Hypothalamus (tissue), 51 donors: ENCODE measurements around the gene AGPAT2.

Experiments
- DNase-seq, 51 donors: peaks; one replicate each; lab custom pipeline; 2025; lab: John Stamatoyannopoulos, UW

AGPAT2 gene

DNA sequence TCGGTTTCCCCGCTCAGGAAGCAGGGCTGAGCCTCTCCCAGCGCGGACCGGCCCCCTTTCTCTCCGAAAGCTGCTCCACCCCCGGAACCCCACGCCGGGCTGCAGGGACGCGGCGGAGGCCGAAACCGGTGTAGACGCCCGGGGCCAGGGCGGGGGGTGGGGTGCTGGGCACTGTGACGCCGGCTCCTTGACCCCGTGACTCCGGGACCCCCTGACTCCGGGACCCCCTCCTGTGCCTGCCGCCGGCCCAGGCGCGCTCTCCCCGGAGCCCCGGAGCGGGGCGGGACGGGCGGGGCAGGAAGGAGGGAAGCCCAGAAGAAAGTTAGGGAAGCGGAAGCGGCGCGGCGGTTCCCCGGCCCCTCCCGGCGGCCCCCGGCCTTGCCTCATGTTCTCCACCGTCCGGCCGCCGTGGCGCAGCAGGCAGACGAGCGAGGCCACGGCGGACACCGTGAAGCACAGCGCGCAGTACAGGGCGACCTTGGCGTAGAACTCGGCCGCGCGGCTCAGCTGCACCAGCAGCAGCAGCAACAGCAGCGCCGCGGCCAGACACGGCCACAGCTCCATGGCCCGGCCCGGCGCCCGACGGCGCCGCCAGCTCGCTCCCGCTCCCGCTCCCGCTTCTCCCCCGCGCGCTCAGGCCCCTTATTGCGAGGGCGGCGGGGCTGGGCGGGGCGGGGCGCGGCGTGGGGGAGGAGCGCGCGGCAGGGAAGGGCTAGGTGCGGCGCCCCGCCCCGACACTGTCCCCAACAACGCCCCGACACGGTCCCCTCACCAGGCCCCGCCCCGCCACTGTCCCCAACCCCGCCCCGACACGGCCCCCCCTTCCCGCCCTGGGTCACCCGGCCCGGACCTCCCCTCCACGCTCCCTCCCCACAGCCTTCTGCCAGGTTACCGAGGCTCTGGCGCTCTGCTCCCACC is at the start of gene AGPAT2:
Gene AGPAT2 (minus strand): TSS at position 664 of the 918 bp plus-strand sequence. CDS start 100 bp downstream, at position 564.
- peak in 19 of 51 donors; percentile 8 to 54 (median 33) for DNase-seq

DNA sequence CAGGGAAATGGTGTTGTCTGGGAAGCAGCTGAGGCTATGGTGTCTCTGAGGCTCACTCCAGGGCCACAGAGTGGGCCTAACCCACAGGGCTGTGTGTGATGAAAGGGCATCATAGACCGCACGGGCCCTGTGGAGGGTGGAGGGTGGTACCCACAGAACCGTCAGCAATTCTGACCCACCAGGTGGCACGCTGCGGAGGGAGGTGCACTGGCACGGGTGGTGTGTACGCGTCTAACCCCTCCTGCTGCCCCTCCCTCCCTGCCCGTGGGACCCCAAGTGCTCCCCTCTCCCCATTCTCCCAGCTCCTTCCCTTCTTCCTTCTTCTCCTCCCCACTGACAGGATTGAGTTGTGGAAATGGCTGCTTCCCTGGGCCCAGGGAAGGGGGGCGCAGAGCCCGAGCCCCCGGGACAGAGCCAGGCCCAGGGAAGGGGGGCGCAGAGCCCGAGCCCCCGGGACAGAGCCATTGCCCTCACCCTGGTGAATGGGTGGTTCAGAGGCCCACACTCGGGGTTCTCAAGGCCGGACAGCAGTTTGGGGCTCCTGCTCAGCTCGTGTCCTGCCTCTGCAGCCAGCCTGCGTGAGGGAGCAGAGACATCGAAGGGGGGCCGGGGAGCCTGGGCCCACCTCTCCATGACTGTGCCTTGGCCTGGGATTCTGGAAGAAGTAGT is 48.7 kb upstream of the AGPAT2 start:
- no peak for DNase-seq

DNA sequence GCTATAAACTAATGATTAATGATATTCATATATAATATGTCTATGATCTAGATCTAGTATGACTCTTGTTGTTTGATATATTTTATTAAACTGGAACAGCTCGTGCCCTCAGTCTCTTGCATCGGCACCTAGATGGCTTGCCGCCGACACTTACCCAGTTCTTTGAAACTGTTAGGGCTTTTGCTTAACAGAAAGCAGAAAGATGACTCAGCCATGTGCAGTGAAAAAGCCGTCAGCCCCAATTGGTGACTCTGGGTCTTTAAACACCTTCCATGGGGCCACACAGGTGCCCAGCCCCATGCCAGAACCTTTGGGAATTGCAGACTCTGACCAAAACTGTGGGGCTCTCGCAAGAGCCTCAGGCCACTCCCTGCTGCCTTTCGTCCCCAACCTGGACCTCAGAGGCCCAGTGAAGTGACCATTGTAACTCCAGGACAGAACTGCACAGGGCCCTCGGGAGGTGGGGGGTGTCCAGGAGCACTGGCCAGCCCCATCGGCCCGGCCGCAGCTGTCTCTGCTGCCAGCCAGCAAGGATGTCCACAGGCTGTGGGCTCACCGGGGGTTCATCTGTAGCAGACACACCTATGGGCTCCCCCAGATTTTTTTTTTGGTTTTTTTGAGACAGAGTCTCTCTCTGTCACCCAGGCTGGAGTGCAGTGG is 47.7 kb upstream of the AGPAT2 start:
- DNase-seq, result no peak

- DNase-seq, result no peak
These were observed 46.4 kb upstream of the AGPAT2 start for GRCh38 chr9:136733611-136734010.

- no peak for DNase-seq
These were observed 45.4 kb upstream of the AGPAT2 start for GRCh38 chr9:136732444-136733178.

GRCh38 chr9:136729926-136730325 is 42.7 kb upstream of the AGPAT2 start:
- DNase-seq, result no peak

DNA sequence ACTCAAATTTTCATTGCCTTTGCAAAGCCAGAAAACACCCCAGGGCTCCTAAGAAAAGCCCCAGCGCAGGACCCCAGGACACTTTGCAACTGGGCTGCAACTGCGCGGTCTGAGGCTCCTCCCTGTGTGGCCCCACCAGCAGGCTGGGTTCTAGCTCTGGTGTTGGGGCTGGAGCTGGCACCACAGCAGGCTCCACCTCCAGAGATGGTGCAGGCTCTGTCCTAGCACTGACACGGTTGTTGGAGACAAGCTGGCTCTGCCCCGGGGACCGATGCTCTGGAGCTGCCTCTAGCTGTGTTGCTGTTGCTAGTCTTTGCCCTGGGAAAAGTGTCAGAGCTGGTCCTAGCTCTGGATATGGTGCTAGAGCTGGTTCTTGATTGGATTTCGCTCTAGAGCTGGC is 41.9 kb upstream of the AGPAT2 start:
- DNase-seq, result no peak

- DNase-seq, result peak in 7 of 51 donors; percentile 13 to 60 (median 44)
These were observed 41.4 kb upstream of the AGPAT2 start for GRCh38 chr9:136728548-136729123.

- DNase-seq, result peak; percentile 22 to 90 (median 76)
These were observed 40.9 kb upstream of the AGPAT2 start for GRCh38 chr9:136728080-136728547.

DNA sequence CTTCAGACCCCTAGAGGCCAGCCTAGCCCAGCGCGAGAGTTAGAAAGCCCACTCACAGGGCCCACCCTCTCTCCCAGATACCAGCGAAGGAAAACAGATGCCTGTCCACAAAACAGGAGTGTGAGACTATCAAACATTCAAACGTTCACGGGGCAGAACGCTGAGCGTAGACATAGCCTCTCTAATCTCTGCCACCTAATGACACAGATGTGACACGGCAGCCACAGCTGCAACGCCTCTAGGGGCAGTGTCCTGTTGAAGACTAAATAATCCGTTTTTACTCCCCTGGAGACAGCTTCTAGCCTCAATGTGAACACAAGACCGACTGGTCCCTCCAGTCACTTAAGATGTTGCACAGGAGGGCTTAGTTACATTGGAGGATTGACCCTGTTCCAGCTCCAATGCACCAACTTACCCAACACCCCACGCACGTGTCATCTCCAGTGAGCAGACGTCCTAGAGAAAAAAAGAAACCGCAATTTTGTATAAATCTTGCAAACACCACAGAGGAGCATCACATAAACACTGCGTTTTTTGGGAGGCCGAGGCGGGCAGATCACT is 39.5 kb upstream of the AGPAT2 start:
- no peak for DNase-seq

- no peak for DNase-seq
These were observed 38.9 kb upstream of the AGPAT2 start for GRCh38 chr9:136726118-136726517.

GRCh38 chr9:136725612-136726011 is 38.4 kb upstream of the AGPAT2 start:
- no peak for DNase-seq

GRCh38 chr9:136724772-136725171 is 37.5 kb upstream of the AGPAT2 start:
- no peak for DNase-seq

GRCh38 chr9:136723989-136724388 is 36.7 kb upstream of the AGPAT2 start:
- no peak for DNase-seq

DNA sequence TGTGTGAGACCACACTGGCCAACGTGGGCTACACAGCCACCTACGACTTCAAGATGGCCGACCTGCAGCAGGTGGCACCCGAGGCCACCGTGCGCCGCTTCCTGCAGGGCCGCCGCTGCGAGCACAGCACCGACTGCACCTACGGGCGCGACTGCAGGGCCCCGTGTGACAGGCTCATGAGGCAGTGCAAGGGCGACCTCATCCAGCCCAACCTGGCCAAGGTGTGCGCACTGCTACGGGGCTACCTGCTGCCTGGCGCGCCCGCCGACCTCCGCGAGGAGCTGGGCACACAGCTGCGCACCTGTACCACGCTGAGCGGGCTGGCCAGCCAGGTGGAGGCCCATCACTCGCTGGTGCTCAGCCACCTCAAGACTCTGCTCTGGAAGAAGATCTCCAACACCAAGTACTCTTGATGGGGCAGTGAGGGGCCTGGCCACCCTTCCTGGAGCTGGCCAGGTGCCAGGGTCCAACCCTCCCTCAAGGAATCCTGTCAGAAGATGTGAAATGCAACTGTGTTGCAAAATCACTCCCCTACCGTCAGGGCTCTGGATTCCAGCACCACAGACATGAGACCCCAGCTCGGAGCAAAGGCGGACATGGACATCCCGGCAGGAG is 36.2 kb upstream of the AGPAT2 start:
- no peak for DNase-seq

DNA sequence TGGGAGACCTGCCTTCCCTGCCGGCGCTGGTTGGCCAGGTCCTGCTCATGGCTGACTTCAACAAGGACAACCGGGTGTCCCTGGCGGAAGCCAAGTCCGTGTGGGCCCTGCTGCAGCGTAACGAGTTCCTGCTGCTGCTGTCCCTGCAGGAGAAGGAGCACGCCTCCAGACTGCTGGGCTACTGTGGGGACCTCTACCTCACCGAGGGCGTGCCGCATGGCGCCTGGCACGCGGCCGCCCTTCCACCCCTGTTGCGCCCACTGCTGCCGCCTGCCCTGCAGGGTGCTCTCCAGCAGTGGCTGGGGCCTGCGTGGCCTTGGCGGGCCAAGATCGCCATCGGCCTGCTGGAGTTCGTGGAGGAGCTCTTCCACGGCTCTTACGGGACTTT is 35.7 kb upstream of the AGPAT2 start:
- DNase-seq, result no peak

DNA sequence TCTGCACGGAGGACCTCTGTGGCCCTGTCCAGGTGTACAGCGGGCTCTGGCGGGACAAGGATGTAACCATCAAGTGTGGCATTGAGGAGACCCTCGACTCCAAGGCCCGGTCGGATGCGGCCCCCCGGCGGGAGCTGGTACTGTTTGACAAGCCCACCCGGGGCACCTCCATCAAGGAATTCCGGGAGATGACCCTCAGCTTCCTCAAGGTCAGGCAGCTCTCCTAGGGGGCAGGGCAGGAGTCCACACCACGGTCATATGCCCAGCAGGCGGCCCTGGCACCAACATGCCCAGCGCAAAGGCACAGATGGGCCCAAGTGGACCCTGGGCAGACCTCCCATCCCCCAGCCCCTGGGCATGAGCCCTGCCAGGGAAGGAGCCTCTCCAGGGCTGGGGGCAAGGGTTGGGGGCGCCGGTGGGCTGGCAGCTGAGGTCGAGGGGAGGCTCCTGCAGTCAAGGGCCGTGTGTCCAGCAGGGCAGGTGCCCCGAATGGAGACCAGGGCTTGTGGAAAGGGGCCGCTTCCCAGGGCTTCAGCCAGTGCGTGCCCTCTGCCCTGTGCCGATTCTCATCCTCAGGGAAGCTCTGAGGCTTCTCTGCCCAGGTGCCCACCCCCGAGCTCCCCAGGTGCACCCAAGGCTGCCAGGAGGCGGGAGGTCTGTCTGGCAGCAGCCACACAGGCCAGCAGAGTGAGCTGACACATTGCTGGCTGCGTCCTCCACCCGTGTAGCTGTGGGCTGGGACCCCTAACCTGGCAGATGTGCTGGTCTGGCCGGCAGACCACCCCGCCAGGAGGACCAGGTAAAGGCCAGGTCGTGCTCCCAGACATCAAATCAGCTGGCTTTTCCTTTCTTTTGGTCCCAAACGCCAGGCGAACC is 35.1 kb upstream of the AGPAT2 start:
- no peak for DNase-seq

DNA sequence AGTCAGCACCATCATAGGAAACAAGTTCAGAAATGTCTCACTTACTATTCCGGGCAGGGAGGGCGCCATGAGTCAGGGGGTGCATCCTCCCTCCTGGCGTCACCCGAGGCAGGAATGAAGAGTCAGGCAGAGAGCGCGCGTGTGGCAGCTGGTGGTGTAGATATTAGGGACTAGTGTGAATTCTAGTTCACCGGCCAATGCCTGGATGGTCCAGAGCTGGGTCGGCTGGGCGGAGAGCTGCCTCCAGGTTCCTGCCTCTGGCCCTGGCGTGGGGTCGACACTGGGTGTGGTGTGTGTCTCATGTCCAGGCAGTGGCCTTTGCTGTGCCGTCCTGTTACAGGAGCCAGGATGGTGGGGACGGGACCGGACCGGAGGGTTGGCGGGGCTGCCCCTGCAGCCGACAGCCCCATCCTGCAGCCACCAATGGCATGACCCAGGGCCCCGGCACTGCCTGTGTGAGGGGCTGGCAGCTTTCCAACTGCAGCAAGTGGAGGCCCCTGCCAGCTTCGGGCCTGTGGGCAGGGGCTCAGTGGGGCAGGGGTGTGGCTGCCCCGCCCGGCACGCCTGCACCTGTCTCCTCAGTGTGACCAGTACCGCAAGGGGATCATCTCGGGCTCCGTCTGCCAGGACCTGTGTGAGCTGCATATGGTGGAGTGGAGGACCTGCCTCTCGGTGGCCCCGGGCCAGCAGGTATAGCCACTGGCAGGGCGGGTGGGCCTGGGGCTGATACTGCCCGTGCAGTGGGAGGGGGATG is 34.3 kb upstream of the AGPAT2 start:
- peak in 2 of 51 donors; percentile 8 to 39 for DNase-seq
